ENCODE measurements around the gene ARPP19. TPM values are rescaled to one million over a fixed set of nuclear protein-coding genes. Genes with fewer than 3 reads are reported as not detected.

Gene ARPP19
- total and polyA plus RNA-seq, 10 of the 15 experiments (the other 5 are each of a cell fraction or from before 2014, with no cell fraction given): 77.2 to 167 (median 121) TPM

GRCh38 chr15:52502608-52503007 is 66.2 kb downstream of the ARPP19 start:
- no peak overlapping the region for H3K9ac ChIP-seq (ENCODE audit: control insufficient read depth, insufficient read depth, low read length)
- 100% methylated on average over 1 of the region's 1 CpG for WGBS (ENCODE audit: insufficient coverage, insufficient replicate concordance, low lambda C conversion rate, missing lambda C conversion rate)
- DNase-seq (ENCODE audit: low read depth, low spot score): no peak
- intact Hi-C loops (cut with micrococcal nuclease; ENCODE audit: unreplicated experiment): loop anchor here (5.0 kb wide), 1 partner anchor 35 kb away; no protein-coding TSS in a partner anchor
- no peaks in the 10 kb centered on the region; the same call in 2 of the 3 replicates for H3K9me3 ChIP-seq (replicated peaks; ENCODE audit: control insufficient read depth, insufficient read depth, low read length)
- no peak overlapping the region for H2AFZ ChIP-seq (ENCODE audit: control insufficient read depth, low read depth, low read length)
- H3K79me2 ChIP-seq (ENCODE audit: control insufficient read depth, insufficient read depth, low read length): peaks cover 12% of the 10 kb centered on the region
- no peak overlapping the region for H3K4me2 ChIP-seq (ENCODE audit: control insufficient read depth, insufficient read depth)
- H3K27me3 ChIP-seq (replicated peaks in 1 of 2; ENCODE audit: control insufficient read depth in 2 of 2, insufficient read depth in 2 of 2, low read length in 1 of 2): no peaks in the 10 kb centered on the region
- ChIA-PET POLR2A (no interaction called here), SMC1A (ENCODE audit: uncharacterized antibody, unreplicated experiment) (interaction anchor here (1.0 to 4.9 kb wide), 3 partner anchors 14 to 244 kb away, joined by 3 to 24 read pairs (median 3); no protein-coding TSS in a partner anchor), RAD21 (ENCODE audit: unreplicated experiment) (no interaction called here), CTCF (no interaction called here)
- no peaks in the 10 kb centered on the region; a peak in 1 of 4 replicates for H3K36me3 ChIP-seq (ENCODE audit: control insufficient read depth in 2 of 2, insufficient read depth in 2 of 2, low read length in 1 of 2)
- no peak for ATAC-seq
- H3K4me3 ChIP-seq: no peak overlapping the region
- TF ChIP-seq ZNF622 (IDR thresholded peaks at IDR 0.05): no peak
- TF ChIP-seq FOXM1 (IDR thresholded peaks at IDR 0.05; ENCODE audit: low read depth, low read length): no peak
- TF ChIP-seq ZBTB4 (CRISPR knock-in tag; IDR thresholded peaks at IDR 0.05): no peak
- TF ChIP-seq SREBF2 (IDR thresholded peaks at IDR 0.05; ENCODE audit: low read length): no peak
- TF ChIP-seq, protein P1, sequence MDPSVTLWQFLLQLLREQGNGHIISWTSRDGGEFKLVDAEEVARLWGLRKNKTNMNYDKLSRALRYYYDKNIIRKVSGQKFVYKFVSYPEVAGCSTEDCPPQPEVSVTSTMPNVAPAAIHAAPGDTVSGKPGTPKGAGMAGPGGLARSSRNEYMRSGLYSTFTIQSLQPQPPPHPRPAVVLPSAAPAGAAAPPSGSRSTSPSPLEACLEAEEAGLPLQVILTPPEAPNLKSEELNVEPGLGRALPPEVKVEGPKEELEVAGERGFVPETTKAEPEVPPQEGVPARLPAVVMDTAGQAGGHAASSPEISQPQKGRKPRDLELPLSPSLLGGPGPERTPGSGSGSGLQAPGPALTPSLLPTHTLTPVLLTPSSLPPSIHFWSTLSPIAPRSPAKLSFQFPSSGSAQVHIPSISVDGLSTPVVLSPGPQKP (IDR thresholded peaks at IDR 0.05; ENCODE audit: low read depth, low read length): no peak
- no peak for TF ChIP-seq TCF12 (IDR thresholded peaks at IDR 0.05; ENCODE audit: low read depth, low read length)
- TF ChIP-seq ZSCAN29 (IDR thresholded peaks at IDR 0.05): no peak
- no peak for TF ChIP-seq RAD21 (IDR thresholded peaks at IDR 0.05; ENCODE audit: insufficient read depth, low read depth, low read length)
- no peak for TF ChIP-seq MEF2B (IDR thresholded peaks at IDR 0.05; ENCODE audit: partially characterized antibody, poor library complexity, severe bottlenecking)
- no peak for TF ChIP-seq JUND (IDR thresholded peaks at IDR 0.05; ENCODE audit: low read depth, low read length)
- TF ChIP-seq MXI1 (IDR thresholded peaks at IDR 0.05; ENCODE audit: low read depth, low read length): no peak
- TF ChIP-seq NRF1 (conservative IDR thresholded peaks at IDR 0.05; ENCODE audit: low read depth, low read length): no peak
- no peak for TF ChIP-seq CBFB (IDR thresholded peaks at IDR 0.05; ENCODE audit: low read depth)
- TF ChIP-seq ZNF274 (IDR thresholded peaks at IDR 0.05; ENCODE audit: insufficient read depth, insufficient read length): no peak
- TF ChIP-seq SP1 (IDR thresholded peaks at IDR 0.05; ENCODE audit: low read depth, low read length): no peak
- no peak for TF ChIP-seq NR2C2 (IDR thresholded peaks at IDR 0.05; ENCODE audit: borderline replicate concordance, control insufficient read depth, insufficient read length, low read depth)
- TF ChIP-seq TAF1 (IDR thresholded peaks at IDR 0.05; ENCODE audit: borderline replicate concordance, low read depth, low read length): no peak
- TF ChIP-seq RFX5 (IDR thresholded peaks at IDR 0.05; ENCODE audit: low read depth, low read length): no peak
- H3K4me1 ChIP-seq (ENCODE audit: control insufficient read depth, insufficient read depth, low read length): peaks cover 6% of the 10 kb centered on the region
- BruUV-seq (replicated peaks): no TSS peak
- no peaks in the 10 kb centered on the region for H4K20me1 ChIP-seq (ENCODE audit: control insufficient read depth, insufficient read depth)
- no peak for FAIRE-seq
- in situ Hi-C loops (cut with MboI): no loop called here
- H3K27ac ChIP-seq (ENCODE audit: control insufficient read depth, insufficient read depth): no peak overlapping the region

All from GM12878 (cell line).